GM23338 (cell line): ENCODE measurements around the gene SLC2A9. TPM values are rescaled to one million over a fixed set of nuclear protein-coding genes. Genes with fewer than 3 reads are reported as not detected.

Experiments used
- ATAC-seq: fragments of 200-7000 bp; cut with Tn5 transposase; 3 replicates; pipeline ENCODE4 v1.9.1; 2020
- DNase-seq: peaks from one replicate; pipeline ENCODE4 v3.0.0-alpha.2; 2015; ENCODE audit warnings: low spot score
- H2AFZ ChIP-seq: fragments of 200-600 bp; sonication (generic); 2 replicates; pipeline ENCODE4 v1.8.0; 2016; ENCODE audit warnings: antibody characterized with exemption, mild to moderate bottlenecking, moderate library complexity
- H3F3A ChIP-seq: fragments of 200-600 bp; sonication (generic); replicated peaks from 2 replicates; pipeline ENCODE4 v1.8.0; 2017; ENCODE audit warnings: antibody characterized with exemption, mixed run types, low read depth
- H3K27ac ChIP-seq: fragments of 200-600 bp; sonication (generic); 2 replicates; pipeline ENCODE4 v1.6.1; 2016; ENCODE audit warnings: low read depth
- H3K27me3 ChIP-seq: fragments of 200-600 bp; sonication (generic); 2 replicates; pipeline ENCODE4 v1.8.0; 2016; ENCODE audit warnings: mild to moderate bottlenecking, mixed run types, moderate library complexity; ENCODE audit not compliant: insufficient read depth
- H3K36me3 ChIP-seq: fragments of 200-600 bp; sonication (generic); 2 replicates; pipeline ENCODE4 v1.8.0; 2016; ENCODE audit warnings: mild to moderate bottlenecking; ENCODE audit not compliant: insufficient read depth
- H3K4me1 ChIP-seq: fragments of 200-600 bp; sonication (generic); 2 replicates; pipeline ENCODE4 v1.8.0; 2016; ENCODE audit warnings: mild to moderate bottlenecking, moderate library complexity; ENCODE audit not compliant: insufficient read depth
- H3K4me2 ChIP-seq: fragments of 200-600 bp; sonication (generic); 2 replicates; pipeline ENCODE4 v1.7.1; 2017; ENCODE audit warnings: mixed run types
- H3K4me3 ChIP-seq: fragments of 200-600 bp; sonication (generic); 2 replicates; pipeline ENCODE4 v1.6.1; 2016; ENCODE audit warnings: mixed run types
- H3K79me2 ChIP-seq: fragments of 200-600 bp; sonication (generic); replicated peaks from 2 replicates; pipeline ENCODE4 v1.8.0; 2017; ENCODE audit warnings: mild to moderate bottlenecking; ENCODE audit not compliant: insufficient read depth
- H3K9me2 ChIP-seq: fragments of 200-600 bp; sonication (generic); 2 replicates; pipeline ENCODE4 v1.8.0; 2017; ENCODE audit not compliant: insufficient read depth
- H4K20me1 ChIP-seq: fragments of 200-600 bp; sonication (generic); replicated peaks from 2 replicates; pipeline ENCODE4 v1.8.0; 2017; ENCODE audit warnings: mild to moderate bottlenecking; ENCODE audit not compliant: insufficient read depth
- H3K27ac Mint-ChIP-seq: 2 replicates; pipeline ENCODE4 v1.8.0; 2020; ENCODE audit warnings: inconsistent platforms, mild to moderate bottlenecking, moderate library complexity, mixed read lengths
- H3K27me3 Mint-ChIP-seq: 3 replicates; pipeline ENCODE4 v1.8.0; 2022; ENCODE audit warnings: low read depth, mild to moderate bottlenecking, moderate library complexity, mixed read lengths, inconsistent platforms; ENCODE audit not compliant: insufficient read depth, poor library complexity
- H3K36me3 Mint-ChIP-seq: 3 replicates; pipeline ENCODE4 v1.8.0; 2021; ENCODE audit warnings: low read depth, mild to moderate bottlenecking, inconsistent platforms, moderate library complexity, mixed read lengths
- H3K4me1 Mint-ChIP-seq: 3 replicates; pipeline ENCODE4 v1.8.0; 2020; ENCODE audit warnings: mild to moderate bottlenecking, inconsistent platforms, mixed read lengths
- H3K4me3 Mint-ChIP-seq: 3 replicates; pipeline ENCODE4 v1.8.0; 2021; ENCODE audit warnings: moderate library complexity, mild to moderate bottlenecking, inconsistent platforms, mixed read lengths
- H3K9me3 Mint-ChIP-seq: 3 replicates; pipeline ENCODE4 v1.8.0; 2020; ENCODE audit warnings: moderate library complexity, mild to moderate bottlenecking, inconsistent platforms, mixed read lengths
- JUNB ChIP-seq: IDR thresholded peaks from one replicate; pipeline ENCODE4 v1.6.1; 2016; ENCODE audit warnings: antibody characterized with exemption; ENCODE audit not compliant: unreplicated experiment
- POLR2AphosphoS5 ChIP-seq: IDR thresholded peaks from 2 replicates; pipeline ENCODE4 v1.6.1; 2016; ENCODE audit warnings: antibody characterized with exemption, low read depth
- polyA plus RNA-seq: library from polyadenylated mRNA; unstranded; fragments of >200 nt; fragmentation: Nextera tagmentation; extraction: Ambion mirVana; gene quantifications from 2 replicates; pipeline ENCODE4 v1.2.1, GENCODE V29; 2016
- total RNA-seq: library from RNA; depleted of rRNA; stranded (reverse); fragments of >200 nt; shearing (Covaris generic); gene quantifications from 2 replicates; pipeline ENCODE4 v1.2.3, GENCODE V29; 2014
- TF ChIP-seq, protein P1 (sequence below), 2 experiments: fragments of 200-600 bp in 1 of 2; sonication (generic) in 1 of 2; conservative IDR thresholded peaks; 2 replicates each; pipeline versions ENCODE4 v1.5.1 to v1.6.1; 2016 to 2017; ENCODE audit warnings: antibody characterized with exemption in 2 of 2, low read depth in 2 of 2, mild to moderate bottlenecking in 2 of 2, moderate library complexity in 1 of 2
- TF ChIP-seq, protein P2 (sequence below): fragments of 250-450 bp; sonication (Bioruptor Pico); IDR thresholded peaks from 2 replicates; pipeline ENCODE4 v1.5.0; 2020; ENCODE audit warnings: mild to moderate bottlenecking, moderate library complexity

Gene SLC2A9
- total and polyA plus RNA-seq, 2 experiments from 2014 or later: 0.21 to 0.40 TPM

GRCh38 chr4:10023050-10023419 is 1.7 kb upstream of the SLC2A9 start (continued):
- TF ChIP-seq, protein P1, sequence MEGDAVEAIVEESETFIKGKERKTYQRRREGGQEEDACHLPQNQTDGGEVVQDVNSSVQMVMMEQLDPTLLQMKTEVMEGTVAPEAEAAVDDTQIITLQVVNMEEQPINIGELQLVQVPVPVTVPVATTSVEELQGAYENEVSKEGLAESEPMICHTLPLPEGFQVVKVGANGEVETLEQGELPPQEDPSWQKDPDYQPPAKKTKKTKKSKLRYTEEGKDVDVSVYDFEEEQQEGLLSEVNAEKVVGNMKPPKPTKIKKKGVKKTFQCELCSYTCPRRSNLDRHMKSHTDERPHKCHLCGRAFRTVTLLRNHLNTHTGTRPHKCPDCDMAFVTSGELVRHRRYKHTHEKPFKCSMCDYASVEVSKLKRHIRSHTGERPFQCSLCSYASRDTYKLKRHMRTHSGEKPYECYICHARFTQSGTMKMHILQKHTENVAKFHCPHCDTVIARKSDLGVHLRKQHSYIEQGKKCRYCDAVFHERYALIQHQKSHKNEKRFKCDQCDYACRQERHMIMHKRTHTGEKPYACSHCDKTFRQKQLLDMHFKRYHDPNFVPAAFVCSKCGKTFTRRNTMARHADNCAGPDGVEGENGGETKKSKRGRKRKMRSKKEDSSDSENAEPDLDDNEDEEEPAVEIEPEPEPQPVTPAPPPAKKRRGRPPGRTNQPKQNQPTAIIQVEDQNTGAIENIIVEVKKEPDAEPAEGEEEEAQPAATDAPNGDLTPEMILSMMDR (conservative IDR thresholded peaks at IDR 0.05; ENCODE audit: low read depth in 2 of 2): no peak
- TF ChIP-seq POLR2AphosphoS5: no peak

GRCh38 chr4:10022346-10023049 is 1.2 kb upstream of the SLC2A9 start:
- Histone ChIP-seq H3K4me1 (peaks cover 4% of the 10 kb centered on the region; the same call in 1 of the 2 replicates), H3F3A (no peaks in the 10 kb centered on the region), H3K36me3 (no peaks in the 10 kb centered on the region), H3K9me2 (no peaks in the 10 kb centered on the region), H3K27ac (no peak overlapping the region), H3K4me2 (no peak overlapping the region), H2AFZ (peak overlapping the region; percentile 47; the same call in 1 of the 2 replicates), H4K20me1 (no peaks in the 10 kb centered on the region), H3K27me3 (peaks cover 8% of the 10 kb centered on the region; the same call in 1 of the 2 replicates), H3K4me3 (no peak overlapping the region), H3K79me2 (no peaks in the 10 kb centered on the region)
- no peak overlapping the region for H3K27ac Mint-ChIP-seq
- DNase-seq: no peak
- TF ChIP-seq JUNB: no peak
- TF ChIP-seq, protein P2, sequence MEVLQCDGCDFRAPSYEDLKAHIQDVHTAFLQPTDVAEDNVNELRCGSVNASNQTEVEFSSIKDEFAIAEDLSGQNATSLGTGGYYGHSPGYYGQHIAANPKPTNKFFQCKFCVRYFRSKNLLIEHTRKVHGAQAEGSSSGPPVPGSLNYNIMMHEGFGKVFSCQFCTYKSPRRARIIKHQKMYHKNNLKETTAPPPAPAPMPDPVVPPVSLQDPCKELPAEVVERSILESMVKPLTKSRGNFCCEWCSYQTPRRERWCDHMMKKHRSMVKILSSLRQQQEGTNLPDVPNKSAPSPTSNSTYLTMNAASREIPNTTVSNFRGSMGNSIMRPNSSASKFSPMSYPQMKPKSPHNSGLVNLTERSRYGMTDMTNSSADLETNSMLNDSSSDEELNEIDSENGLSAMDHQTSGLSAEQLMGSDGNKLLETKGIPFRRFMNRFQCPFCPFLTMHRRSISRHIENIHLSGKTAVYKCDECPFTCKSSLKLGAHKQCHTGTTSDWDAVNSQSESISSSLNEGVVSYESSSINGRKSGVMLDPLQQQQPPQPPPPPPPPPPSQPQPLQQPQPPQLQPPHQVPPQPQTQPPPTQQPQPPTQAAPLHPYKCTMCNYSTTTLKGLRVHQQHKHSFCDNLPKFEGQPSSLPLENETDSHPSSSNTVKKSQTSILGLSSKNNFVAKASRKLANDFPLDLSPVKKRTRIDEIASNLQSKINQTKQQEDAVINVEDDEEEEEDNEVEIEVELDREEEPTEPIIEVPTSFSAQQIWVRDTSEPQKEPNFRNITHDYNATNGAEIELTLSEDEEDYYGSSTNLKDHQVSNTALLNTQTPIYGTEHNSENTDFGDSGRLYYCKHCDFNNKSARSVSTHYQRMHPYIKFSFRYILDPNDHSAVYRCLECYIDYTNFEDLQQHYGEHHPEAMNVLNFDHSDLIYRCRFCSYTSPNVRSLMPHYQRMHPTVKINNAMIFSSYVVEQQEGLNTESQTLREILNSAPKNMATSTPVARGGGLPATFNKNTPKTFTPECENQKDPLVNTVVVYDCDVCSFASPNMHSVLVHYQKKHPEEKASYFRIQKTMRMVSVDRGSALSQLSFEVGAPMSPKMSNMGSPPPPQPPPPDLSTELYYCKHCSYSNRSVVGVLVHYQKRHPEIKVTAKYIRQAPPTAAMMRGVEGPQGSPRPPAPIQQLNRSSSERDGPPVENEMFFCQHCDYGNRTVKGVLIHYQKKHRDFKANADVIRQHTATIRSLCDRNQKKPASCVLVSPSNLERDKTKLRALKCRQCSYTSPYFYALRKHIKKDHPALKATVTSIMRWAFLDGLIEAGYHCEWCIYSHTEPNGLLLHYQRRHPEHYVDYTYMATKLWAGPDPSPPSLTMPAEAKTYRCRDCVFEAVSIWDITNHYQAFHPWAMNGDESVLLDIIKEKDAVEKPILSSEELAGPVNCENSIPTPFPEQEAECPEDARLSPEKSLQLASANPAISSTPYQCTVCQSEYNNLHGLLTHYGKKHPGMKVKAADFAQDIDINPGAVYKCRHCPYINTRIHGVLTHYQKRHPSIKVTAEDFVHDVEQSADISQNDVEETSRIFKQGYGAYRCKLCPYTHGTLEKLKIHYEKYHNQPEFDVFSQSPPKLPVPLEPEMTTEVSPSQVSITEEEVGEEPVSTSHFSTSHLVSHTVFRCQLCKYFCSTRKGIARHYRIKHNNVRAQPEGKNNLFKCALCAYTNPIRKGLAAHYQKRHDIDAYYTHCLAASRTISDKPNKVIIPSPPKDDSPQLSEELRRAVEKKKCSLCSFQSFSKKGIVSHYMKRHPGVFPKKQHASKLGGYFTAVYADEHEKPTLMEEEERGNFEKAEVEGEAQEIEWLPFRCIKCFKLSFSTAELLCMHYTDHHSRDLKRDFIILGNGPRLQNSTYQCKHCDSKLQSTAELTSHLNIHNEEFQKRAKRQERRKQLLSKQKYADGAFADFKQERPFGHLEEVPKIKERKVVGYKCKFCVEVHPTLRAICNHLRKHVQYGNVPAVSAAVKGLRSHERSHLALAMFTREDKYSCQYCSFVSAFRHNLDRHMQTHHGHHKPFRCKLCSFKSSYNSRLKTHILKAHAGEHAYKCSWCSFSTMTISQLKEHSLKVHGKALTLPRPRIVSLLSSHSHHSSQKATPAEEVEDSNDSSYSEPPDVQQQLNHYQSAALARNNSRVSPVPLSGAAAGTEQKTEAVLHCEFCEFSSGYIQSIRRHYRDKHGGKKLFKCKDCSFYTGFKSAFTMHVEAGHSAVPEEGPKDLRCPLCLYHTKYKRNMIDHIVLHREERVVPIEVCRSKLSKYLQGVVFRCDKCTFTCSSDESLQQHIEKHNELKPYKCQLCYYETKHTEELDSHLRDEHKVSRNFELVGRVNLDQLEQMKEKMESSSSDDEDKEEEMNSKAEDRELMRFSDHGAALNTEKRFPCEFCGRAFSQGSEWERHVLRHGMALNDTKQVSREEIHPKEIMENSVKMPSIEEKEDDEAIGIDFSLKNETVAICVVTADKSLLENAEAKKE (CRISPR knock-in tag): no peak
- no peaks in the 10 kb centered on the region for H3K9me3 Mint-ChIP-seq
- H3K4me1 Mint-ChIP-seq: no peaks in the 10 kb centered on the region
- ATAC-seq: no peak
- H3K27me3 Mint-ChIP-seq: peaks cover 6% of the 10 kb centered on the region
- H3K4me3 Mint-ChIP-seq: no peak overlapping the region
- H3K36me3 Mint-ChIP-seq: no peaks in the 10 kb centered on the region
